Suprapubic skin (tissue), 4 donors: ENCODE results near the gene NXPH2. TPM values are rescaled to one million over a fixed set of nuclear protein-coding genes. Genes with fewer than 3 reads are reported as not detected.

Source experiments
- DNase-seq, 2 donors: peaks; one replicate each; pipeline ENCODE4 v3.0.0-alpha.2; 2019; ENCODE audit warnings: low spot score in 2 of 2
- H3K27ac ChIP-seq: fragments of 200-600 bp; sonication (generic); one replicate; pipeline ENCODE4 v1.5.1; 2019
- H3K27me3 ChIP-seq: fragments of 200-600 bp; sonication (generic); one replicate; pipeline ENCODE4 v1.5.1; 2019
- H3K36me3 ChIP-seq: fragments of 200-600 bp; sonication (generic); one replicate; pipeline ENCODE4 v1.5.1; 2019
- H3K4me1 ChIP-seq: fragments of 200-600 bp; sonication (generic); one replicate; pipeline ENCODE4 v1.5.1; 2019
- H3K4me3 ChIP-seq: fragments of 200-600 bp; sonication (generic); one replicate; pipeline ENCODE4 v1.5.1; 2019; ENCODE audit warnings: mild to moderate bottlenecking
- H3K9me3 ChIP-seq: fragments of 200-600 bp; sonication (generic); one replicate; pipeline ENCODE4 v1.5.1; 2019
- EP300 ChIP-seq: sonication (generic); formaldehyde crosslinking; IDR thresholded peaks from one replicate; pipeline ENCODE4 v1.6.1; 2017; ENCODE audit warnings: antibody characterized with exemption
- POLR2A ChIP-seq, 2 donors: fragments of 450-650 bp; IDR thresholded peaks; one replicate each; pipeline ENCODE4 v1.6.1; 2017; ENCODE audit warnings: antibody characterized with exemption in 2 of 2, mild to moderate bottlenecking in 2 of 2, moderate library complexity in 2 of 2
- POLR2AphosphoS5 ChIP-seq, 3 donors: sonication (generic); formaldehyde crosslinking; IDR thresholded peaks; one replicate each; pipeline ENCODE4 v1.6.1; 2017; ENCODE audit warnings: antibody characterized with exemption in 3 of 3
- WGBS: methylation state at CpG from one replicate; pipeline ENCODE4 v1.1.5; 2018; 5-methylcytosine and 5-hydroxymethylcytosine counted together
- total RNA-seq, 4 donors: library from RNA; depleted of rRNA; stranded (reverse); fragments of >200 nt; gene quantifications; one replicate each; pipeline ENCODE4 v1.1.0, GENCODE V29; 2016
- TF ChIP-seq, protein P1 (sequence below), 2 donors: fragments of 200-600 bp in 1 of 2; fragments of 450-650 bp in 1 of 2; sonication (generic) in 1 of 2; IDR thresholded peaks; one replicate each; pipeline ENCODE4 v1.5.1; 2016 to 2019; ENCODE audit warnings: antibody characterized with exemption in 2 of 2, mild to moderate bottlenecking in 1 of 2, moderate library complexity in 1 of 2

The NXPH2 gene
- total RNA-seq, 4 donors from 2014 or later = not detected

DNA sequence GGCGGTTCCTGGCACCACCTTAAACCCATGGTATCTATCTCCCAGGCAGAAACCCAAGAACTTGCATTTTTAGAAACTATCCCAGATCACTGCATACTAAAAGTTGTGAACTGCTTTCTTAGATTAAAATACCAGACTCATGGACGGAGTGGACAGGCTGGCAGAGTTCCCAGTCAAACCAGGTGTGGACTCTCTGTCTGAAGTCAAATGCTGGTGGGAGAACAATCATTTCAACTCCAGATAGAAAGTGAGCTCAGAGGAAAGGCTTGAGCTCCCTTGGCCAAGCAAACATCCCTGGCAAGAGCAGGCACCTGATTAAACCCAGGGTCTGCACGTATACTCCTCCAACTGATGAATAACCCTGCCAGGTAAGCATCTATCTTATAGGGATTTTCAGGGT, 19.5 kb downstream of the NXPH2 start:
- WGBS = 70% methylated on average over 3 of the region's 3 CpGs
- no peaks in the 10 kb centered on the region for H3K4me1 ChIP-seq

DNA sequence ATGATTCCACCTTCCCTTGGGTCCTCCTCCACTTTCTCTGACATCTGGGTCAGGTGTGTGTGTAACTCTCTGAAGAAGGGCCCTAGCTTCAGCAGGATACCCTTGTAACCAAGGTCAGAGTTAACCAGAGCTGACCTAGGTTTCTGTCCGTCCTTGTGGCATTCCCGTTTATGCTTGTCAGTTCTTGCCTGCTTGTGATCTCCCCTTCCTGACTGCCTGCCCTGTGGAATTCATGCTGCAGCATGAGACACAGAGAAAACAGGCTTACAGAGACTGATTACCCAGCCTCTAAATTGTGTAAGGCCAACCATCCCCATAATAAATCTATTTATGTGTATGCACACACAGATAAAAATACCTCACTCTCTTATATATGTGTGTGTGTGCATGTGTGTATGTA, 22.8 kb downstream of the NXPH2 start:
- no peak overlapping the region for H3K27ac ChIP-seq
- no peaks in the 10 kb centered on the region for H3K4me1 ChIP-seq
- WGBS = 59% methylated on average over 2 of the region's 2 CpGs
- H3K9me3 ChIP-seq = no peaks in the 10 kb centered on the region
- TF ChIP-seq, protein P1, sequence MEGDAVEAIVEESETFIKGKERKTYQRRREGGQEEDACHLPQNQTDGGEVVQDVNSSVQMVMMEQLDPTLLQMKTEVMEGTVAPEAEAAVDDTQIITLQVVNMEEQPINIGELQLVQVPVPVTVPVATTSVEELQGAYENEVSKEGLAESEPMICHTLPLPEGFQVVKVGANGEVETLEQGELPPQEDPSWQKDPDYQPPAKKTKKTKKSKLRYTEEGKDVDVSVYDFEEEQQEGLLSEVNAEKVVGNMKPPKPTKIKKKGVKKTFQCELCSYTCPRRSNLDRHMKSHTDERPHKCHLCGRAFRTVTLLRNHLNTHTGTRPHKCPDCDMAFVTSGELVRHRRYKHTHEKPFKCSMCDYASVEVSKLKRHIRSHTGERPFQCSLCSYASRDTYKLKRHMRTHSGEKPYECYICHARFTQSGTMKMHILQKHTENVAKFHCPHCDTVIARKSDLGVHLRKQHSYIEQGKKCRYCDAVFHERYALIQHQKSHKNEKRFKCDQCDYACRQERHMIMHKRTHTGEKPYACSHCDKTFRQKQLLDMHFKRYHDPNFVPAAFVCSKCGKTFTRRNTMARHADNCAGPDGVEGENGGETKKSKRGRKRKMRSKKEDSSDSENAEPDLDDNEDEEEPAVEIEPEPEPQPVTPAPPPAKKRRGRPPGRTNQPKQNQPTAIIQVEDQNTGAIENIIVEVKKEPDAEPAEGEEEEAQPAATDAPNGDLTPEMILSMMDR (IDR thresholded peaks at IDR 0.05) = no peak
- no peak for TF ChIP-seq POLR2A (IDR thresholded peaks at IDR 0.05)
- TF ChIP-seq POLR2AphosphoS5 (IDR thresholded peaks at IDR 0.05) = no peak
- no peak for TF ChIP-seq EP300
- no peaks in the 10 kb centered on the region for H3K36me3 ChIP-seq
- DNase-seq = no peak
- no peaks in the 10 kb centered on the region for H3K27me3 ChIP-seq
- H3K4me3 ChIP-seq = no peak overlapping the region

More for the DNA sequence above, 19.5 kb downstream of the NXPH2 start:
- Histone ChIP-seq H3K9me3 (no peaks in the 10 kb centered on the region), H3K27ac (no peak overlapping the region), H3K27me3 (no peaks in the 10 kb centered on the region), H3K36me3 (no peaks in the 10 kb centered on the region), H3K4me3 (no peak overlapping the region)
- TF ChIP-seq POLR2A (IDR thresholded peaks at IDR 0.05) = no peak
- TF ChIP-seq, protein P1 (IDR thresholded peaks at IDR 0.05) = no peak
- TF ChIP-seq EP300 = no peak
- no peak for TF ChIP-seq POLR2AphosphoS5 (IDR thresholded peaks at IDR 0.05)
- no peak for DNase-seq

DNA sequence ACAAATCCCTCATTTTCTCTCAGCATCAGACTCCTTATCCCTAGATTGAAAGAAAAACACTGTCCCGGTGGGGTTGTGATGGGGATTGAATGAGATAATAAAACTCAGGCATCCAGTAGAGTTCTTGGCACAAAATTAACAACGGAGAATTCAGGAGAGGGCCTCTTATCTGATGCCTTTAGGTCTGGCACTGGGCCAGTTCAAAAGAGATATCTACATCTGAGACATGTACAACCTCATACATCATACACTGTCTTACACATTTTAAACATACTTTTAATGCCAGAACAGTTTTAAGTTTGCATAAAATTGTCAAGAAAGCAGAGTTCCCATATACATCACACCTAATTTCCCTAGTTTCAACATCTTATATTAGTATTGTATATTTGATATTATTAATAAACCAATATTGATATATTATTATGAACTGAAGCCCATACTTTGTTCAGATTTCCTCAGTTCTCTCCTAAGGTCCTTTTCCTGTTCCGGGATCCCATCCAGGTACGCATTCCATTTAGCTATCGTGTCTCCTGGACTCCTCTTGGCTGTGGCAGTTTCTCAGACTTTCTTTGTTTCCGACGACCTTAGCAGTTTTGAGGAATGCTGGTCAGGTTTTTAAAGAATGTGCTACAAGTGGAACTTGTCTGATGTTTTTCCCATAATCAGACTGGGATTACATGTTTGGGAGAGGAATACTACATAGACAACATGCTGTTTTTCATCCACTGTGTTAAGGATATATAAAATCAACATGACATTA, 27.8 kb downstream of the NXPH2 start:
- H3K27me3 ChIP-seq = no peaks in the 10 kb centered on the region
- no peak for DNase-seq
- 38% methylated on average over 7 of the region's 7 CpGs for WGBS
- no peaks in the 10 kb centered on the region for H3K36me3 ChIP-seq
- TF ChIP-seq, protein P1 (IDR thresholded peaks at IDR 0.05) = no peak
- TF ChIP-seq POLR2AphosphoS5 (IDR thresholded peaks at IDR 0.05) (no peak), POLR2A (IDR thresholded peaks at IDR 0.05) (no peak), EP300 (no peak)
- H3K4me1 ChIP-seq = no peaks in the 10 kb centered on the region
- H3K4me3 ChIP-seq = no peak overlapping the region
- H3K27ac ChIP-seq = no peak overlapping the region
- H3K9me3 ChIP-seq = no peaks in the 10 kb centered on the region

DNA sequence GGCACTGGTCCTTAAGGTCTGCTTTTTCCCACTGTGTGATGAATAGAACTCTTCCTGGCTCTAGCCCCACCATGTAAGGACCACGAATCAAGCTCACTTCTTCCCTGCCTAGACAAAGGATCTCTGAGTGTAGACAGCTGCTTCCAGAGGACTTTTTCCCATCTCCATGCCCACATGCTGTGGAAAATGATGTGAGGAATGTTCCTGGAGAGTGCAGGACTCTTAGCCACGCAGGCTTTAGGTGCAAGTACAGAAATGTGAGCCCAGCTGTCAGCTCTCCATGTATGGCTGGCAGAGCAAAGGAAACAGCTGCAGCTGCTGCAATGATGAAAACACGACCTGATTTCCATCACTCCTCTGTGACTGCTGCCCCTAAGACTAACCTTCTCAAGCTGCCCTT, 35.5 kb downstream of the NXPH2 start:
- DNase-seq = no peak
- no peak overlapping the region for H3K27ac ChIP-seq
- TF ChIP-seq POLR2AphosphoS5 (IDR thresholded peaks at IDR 0.05) (no peak), EP300 (no peak), POLR2A (IDR thresholded peaks at IDR 0.05) (no peak)
- TF ChIP-seq, protein P1 (IDR thresholded peaks at IDR 0.05) = no peak
- H3K27me3 ChIP-seq = no peaks in the 10 kb centered on the region
- no peaks in the 10 kb centered on the region for H3K9me3 ChIP-seq
- no peak overlapping the region for H3K4me3 ChIP-seq
- H3K36me3 ChIP-seq = no peaks in the 10 kb centered on the region
- H3K4me1 ChIP-seq = no peaks in the 10 kb centered on the region
- WGBS = 19% methylated on average over 2 of the region's 3 CpGs

DNA sequence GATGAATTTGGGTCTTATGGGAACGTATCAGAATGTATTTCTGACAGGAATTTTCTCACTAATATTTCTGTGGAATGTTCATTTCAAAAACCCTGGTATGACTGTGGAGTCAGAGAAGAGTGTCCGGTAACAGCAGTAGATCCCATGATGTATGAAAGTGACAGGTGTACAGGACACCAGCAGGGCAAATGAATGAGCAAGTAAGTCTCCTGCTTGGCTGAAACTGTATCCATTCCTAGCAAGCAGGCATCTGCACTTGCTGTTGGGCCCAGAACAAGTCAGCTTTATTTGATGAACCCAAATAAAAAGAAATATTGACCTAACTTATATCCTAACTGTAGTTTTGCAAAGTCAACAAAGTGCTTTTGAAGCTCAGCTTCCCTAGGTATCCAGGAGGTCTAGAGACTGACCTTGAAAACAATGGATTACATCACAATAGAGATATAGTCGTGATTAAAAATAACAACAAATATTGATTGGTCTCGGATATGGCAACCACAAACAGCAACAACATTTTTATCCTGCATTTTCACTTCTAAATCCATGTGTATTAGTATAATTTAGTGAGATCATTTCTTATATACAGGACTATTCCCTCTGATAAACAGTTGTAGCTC, 37.6 kb downstream of the NXPH2 start:
- 87% methylated on average over 4 of the region's 4 CpGs for WGBS

More for the DNA sequence above, 37.6 kb downstream of the NXPH2 start:
- Histone ChIP-seq H3K4me3 (no peak overlapping the region), H3K9me3 (no peaks in the 10 kb centered on the region), H3K4me1 (no peaks in the 10 kb centered on the region), H3K27me3 (no peaks in the 10 kb centered on the region), H3K27ac (no peak overlapping the region), H3K36me3 (no peaks in the 10 kb centered on the region)
- TF ChIP-seq POLR2AphosphoS5 (IDR thresholded peaks at IDR 0.05) = no peak
- TF ChIP-seq, protein P1 (IDR thresholded peaks at IDR 0.05) = no peak
- no peak for TF ChIP-seq EP300
- TF ChIP-seq POLR2A (IDR thresholded peaks at IDR 0.05) = no peak
- no peak for DNase-seq
